ENCODE data around the gene C19orf85.
"Not testable (repeated sequence)": the region's sequence is repeated elsewhere in the genome, so short reads cannot be mapped to it uniquely, and the experiment has no call there.

DNA sequence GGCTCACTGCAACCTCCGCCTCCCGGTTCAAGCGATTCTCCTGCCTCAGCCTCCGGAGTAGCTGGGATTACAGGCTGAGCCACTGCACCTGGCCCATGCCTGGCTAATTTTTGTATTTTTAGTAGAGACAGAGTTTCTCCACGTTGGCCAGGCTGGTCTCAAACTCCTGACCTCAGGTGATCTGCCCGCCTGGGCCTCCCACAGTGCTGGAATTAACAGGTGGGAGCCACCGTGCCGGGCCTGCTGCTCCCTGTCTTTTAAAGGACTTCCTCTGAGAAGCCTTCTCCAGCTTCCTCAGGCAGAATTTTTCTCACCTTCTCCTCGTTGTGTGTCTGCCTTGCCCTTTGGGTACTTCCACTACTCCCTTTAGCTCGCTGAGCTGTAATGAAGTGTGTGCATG, 32.3 kb upstream of the C19orf85 start:
- TF ChIP-seq, protein P1, sequence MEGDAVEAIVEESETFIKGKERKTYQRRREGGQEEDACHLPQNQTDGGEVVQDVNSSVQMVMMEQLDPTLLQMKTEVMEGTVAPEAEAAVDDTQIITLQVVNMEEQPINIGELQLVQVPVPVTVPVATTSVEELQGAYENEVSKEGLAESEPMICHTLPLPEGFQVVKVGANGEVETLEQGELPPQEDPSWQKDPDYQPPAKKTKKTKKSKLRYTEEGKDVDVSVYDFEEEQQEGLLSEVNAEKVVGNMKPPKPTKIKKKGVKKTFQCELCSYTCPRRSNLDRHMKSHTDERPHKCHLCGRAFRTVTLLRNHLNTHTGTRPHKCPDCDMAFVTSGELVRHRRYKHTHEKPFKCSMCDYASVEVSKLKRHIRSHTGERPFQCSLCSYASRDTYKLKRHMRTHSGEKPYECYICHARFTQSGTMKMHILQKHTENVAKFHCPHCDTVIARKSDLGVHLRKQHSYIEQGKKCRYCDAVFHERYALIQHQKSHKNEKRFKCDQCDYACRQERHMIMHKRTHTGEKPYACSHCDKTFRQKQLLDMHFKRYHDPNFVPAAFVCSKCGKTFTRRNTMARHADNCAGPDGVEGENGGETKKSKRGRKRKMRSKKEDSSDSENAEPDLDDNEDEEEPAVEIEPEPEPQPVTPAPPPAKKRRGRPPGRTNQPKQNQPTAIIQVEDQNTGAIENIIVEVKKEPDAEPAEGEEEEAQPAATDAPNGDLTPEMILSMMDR (IDR thresholded peaks at IDR 0.05) = not testable (repeated sequence)
- not testable (repeated sequence) for TF ChIP-seq POLR2AphosphoS5 (IDR thresholded peaks at IDR 0.05; ENCODE audit: low read depth, low read length)
